ENCODE measurements around the gene RHOA. TPM values are rescaled to one million over a fixed set of nuclear protein-coding genes. Genes with fewer than 3 reads are reported as not detected.
"Not testable (repeated sequence)": the region's sequence is repeated elsewhere in the genome, so short reads cannot be mapped to it uniquely, and the experiment has no call there.

Gene RHOA
- total RNA-seq, 2 experiments from 2014 or later: 438 to 449 TPM

- ChIA-PET CTCF (interaction anchor here (1.0 to 1.3 kb wide), 2 partner anchors 38 to 72 kb away, joined by 3 to 7 read pairs; partner anchors contain the start of gene USP4), POLR2A (interaction anchor here (0.7 to 3.3 kb wide), 15 partner anchors 8 to 404 kb away, joined by 3 to 19 read pairs (median 5); partner anchors contain the start of genes DAG1, NICN1, QRICH1 and USP4)
- peak overlapping the region; percentile 78 for H3K27ac Mint-ChIP-seq
- H3K4me3 Mint-ChIP-seq: peak overlapping the region; percentile 97
- intact Hi-C loops (cut with DNase I, micrococcal nuclease): loop anchor here (5.0 kb wide), 4 partner anchors 54 to 881 kb away; partner anchors contain the start of genes ARIH2 (in 1 of the 2), GPX1 (in 1 of the 2), IFRD2 (in 1 of the 2) and WDR6 (in 1 of the 2)
- peaks cover 62% of the 10 kb centered on the region for H3K4me1 Mint-ChIP-seq
- no peaks in the 10 kb centered on the region for H3K27me3 Mint-ChIP-seq
- DNase-seq: peak; percentile 74
- no peaks in the 10 kb centered on the region for H3K9me3 Mint-ChIP-seq (ENCODE audit: low read depth)
- peaks cover 46% of the 10 kb centered on the region for H3K36me3 Mint-ChIP-seq (ENCODE audit: low read depth)
- ATAC-seq: peak; percentile 8
Measured at GRCh38 chr3:49411535-49411967, 225 bp downstream of the RHOA start.

- H3K9me3 Mint-ChIP-seq (ENCODE audit: low read depth): no peaks in the 10 kb centered on the region
- ChIA-PET CTCF (interaction anchor here (1.3 kb wide), 1 partner anchor 71 kb away, joined by 7 read pairs; the partner anchor contains the start of gene USP4), POLR2A (interaction anchor here (2.8 to 3.3 kb wide), 2 partner anchors 71 to 317 kb away, joined by 17 to 19 read pairs; partner anchors contain the start of genes QRICH1 and USP4)
- no peaks in the 10 kb centered on the region for H3K27me3 Mint-ChIP-seq
- DNase-seq: no peak
- H3K4me1 Mint-ChIP-seq: peaks cover 62% of the 10 kb centered on the region
- intact Hi-C loops (cut with DNase I, micrococcal nuclease): loop anchor here (5.0 kb wide), 4 partner anchors 54 to 881 kb away; partner anchors contain the start of genes ARIH2 (in 1 of the 2), GPX1 (in 1 of the 2), IFRD2 (in 1 of the 2) and WDR6 (in 1 of the 2)
- peak overlapping the region; percentile 97 for H3K4me3 Mint-ChIP-seq
- peak overlapping the region; percentile 96 for H3K27ac Mint-ChIP-seq
- peaks cover 43% of the 10 kb centered on the region for H3K36me3 Mint-ChIP-seq (ENCODE audit: low read depth)
- no peak for ATAC-seq
Measured at GRCh38 chr3:49410846-49411534, 786 bp downstream of the RHOA start.

GRCh38 chr3:49410066-49410845, 1.5 kb downstream of the RHOA start:
- no peaks in the 10 kb centered on the region for H3K27me3 Mint-ChIP-seq
- H3K4me3 Mint-ChIP-seq: peak overlapping the region; percentile 97
- peaks cover 44% of the 10 kb centered on the region for H3K36me3 Mint-ChIP-seq (ENCODE audit: low read depth)
- POLR2A ChIA-PET: interaction anchor here (2.8 kb wide), 1 partner anchor 70 kb away, joined by 17 read pairs; the partner anchor contains the start of gene USP4
- CTCF ChIA-PET: interaction anchor here (0.6 to 2.7 kb wide), 3 partner anchors 39 to 849 kb away, joined by 3 to 12 read pairs (median 4); partner anchors contain the start of gene USP4
- no peak for DNase-seq
- H3K9me3 Mint-ChIP-seq (ENCODE audit: low read depth): no peaks in the 10 kb centered on the region
- intact Hi-C loops (cut with DNase I, micrococcal nuclease): loop anchor here (5.0 kb wide), 4 partner anchors 53 to 882 kb away; partner anchors contain the start of genes ARIH2 (in 1 of the 2), GPX1 (in 1 of the 2), IFRD2 (in 1 of the 2) and WDR6 (in 1 of the 2)
- ATAC-seq: no peak
- peaks cover 63% of the 10 kb centered on the region for H3K4me1 Mint-ChIP-seq
- peak overlapping the region; percentile 96 for H3K27ac Mint-ChIP-seq

GRCh38 chr3:49406571-49407565, 4.9 kb downstream of the RHOA start:
- no peaks in the 10 kb centered on the region for H3K27me3 Mint-ChIP-seq
- no peak for ATAC-seq
- no peak for DNase-seq
- H3K36me3 Mint-ChIP-seq (ENCODE audit: low read depth): peaks cover 42% of the 10 kb centered on the region
- peak overlapping the region; percentile 30 for H3K27ac Mint-ChIP-seq
- intact Hi-C loops (cut with DNase I, micrococcal nuclease): no loop called here
- peaks cover 50% of the 10 kb centered on the region for H3K4me1 Mint-ChIP-seq
- ChIA-PET POLR2A (interaction anchor here (0.6 kb wide), 1 partner anchor 9 kb away, joined by 8 read pairs; no protein-coding TSS in a partner anchor), CTCF (interaction anchor here (0.8 to 1.6 kb wide), 5 partner anchors 10 to 67 kb away, joined by 3 to 5 read pairs (median 4); partner anchors contain the start of gene USP4)
- H3K4me3 Mint-ChIP-seq: no peak overlapping the region
- H3K9me3 Mint-ChIP-seq (ENCODE audit: low read depth): no peaks in the 10 kb centered on the region

GRCh38 chr3:49405570-49405969, 6.2 kb downstream of the RHOA start:
- DNase-seq; ATAC-seq; H3K27me3 Mint-ChIP-seq; H3K9me3 Mint-ChIP-seq (ENCODE audit: low read depth); H3K4me3 Mint-ChIP-seq; intact Hi-C loops (cut with DNase I, micrococcal nuclease): not testable (repeated sequence)
- Mint-ChIP-seq H3K36me3 (ENCODE audit: low read depth) (peaks cover 46% of the 10 kb centered on the region), H3K27ac (peak overlapping the region; percentile 70), H3K4me1 (peaks cover 60% of the 10 kb centered on the region)
- ChIA-PET POLR2A (interaction anchor here (0.6 to 0.8 kb wide), 3 partner anchors 8 to 104 kb away, joined by 3 to 6 read pairs (median 3); no protein-coding TSS in a partner anchor), CTCF (interaction anchor here (0.8 to 1.6 kb wide), 3 partner anchors 19 to 65 kb away, joined by 3 to 5 read pairs (median 4); partner anchors contain the start of gene USP4)

DNA sequence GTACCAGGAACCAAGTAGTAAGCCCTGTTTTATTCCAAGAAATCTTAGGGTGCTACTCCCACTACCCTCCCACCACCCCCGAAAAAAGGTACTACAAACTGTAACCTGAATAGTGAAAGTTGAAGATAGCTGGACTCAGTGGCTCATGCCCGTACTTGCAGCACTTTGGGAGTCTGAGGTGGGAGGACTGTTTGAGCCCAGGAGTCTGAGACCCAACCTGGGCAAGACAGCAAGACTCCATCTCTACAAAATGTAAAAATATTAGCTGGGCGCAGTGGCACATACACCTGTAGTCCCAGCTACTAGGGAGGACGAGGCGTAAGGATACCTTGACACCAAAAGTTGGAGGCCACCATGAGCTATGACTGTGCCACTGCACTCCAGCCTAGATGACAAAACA, 7.9 kb downstream of the RHOA start:
- Mint-ChIP-seq H3K9me3 (ENCODE audit: low read depth) (no peaks in the 10 kb centered on the region), H3K4me3 (no peak overlapping the region), H3K4me1 (peaks cover 63% of the 10 kb centered on the region), H3K27ac (no peak overlapping the region), H3K36me3 (ENCODE audit: low read depth) (peaks cover 43% of the 10 kb centered on the region), H3K27me3 (no peaks in the 10 kb centered on the region)
- DNase-seq (no peak), ATAC-seq (no peak)
- intact Hi-C loops (cut with DNase I, micrococcal nuclease): no loop called here
- ChIA-PET POLR2A (interaction anchor here (0.6 to 1.1 kb wide), 3 partner anchors 8 to 45 kb away, joined by 3 to 6 read pairs (median 4); partner anchors contain the start of genes RHOA and TCTA), CTCF (interaction anchor here (0.6 kb wide), 1 partner anchor 618 kb away, joined by 3 read pairs; no protein-coding TSS in a partner anchor)

GRCh38 chr3:49401766-49402165, 10.0 kb downstream of the RHOA start:
- Mint-ChIP-seq H3K4me3 (no peak overlapping the region), H3K27ac (peak overlapping the region; percentile 25), H3K9me3 (ENCODE audit: low read depth) (no peaks in the 10 kb centered on the region), H3K4me1 (peaks cover 58% of the 10 kb centered on the region), H3K36me3 (ENCODE audit: low read depth) (peaks cover 37% of the 10 kb centered on the region), H3K27me3 (no peaks in the 10 kb centered on the region)
- ChIA-PET POLR2A (interaction anchor here (1.2 kb wide), 1 partner anchor 10 kb away, joined by 7 read pairs; the partner anchor contains the start of gene RHOA), CTCF (no interaction called here)
- ATAC-seq (no peak), DNase-seq (no peak)
- intact Hi-C loops (cut with DNase I, micrococcal nuclease): no loop called here

- DNase-seq (no peak), ATAC-seq (peak; percentile 37)
- H3K36me3 Mint-ChIP-seq (ENCODE audit: low read depth): peaks cover 46% of the 10 kb centered on the region
- ChIA-PET CTCF (interaction anchor here (0.8 kb wide), 1 partner anchor 50 kb away, joined by 3 read pairs; no protein-coding TSS in a partner anchor), POLR2A (interaction anchor here (0.8 to 1.0 kb wide), 2 partner anchors 22 to 71 kb away, joined by 3 to 9 read pairs; partner anchors contain the start of gene DAG1)
- no peaks in the 10 kb centered on the region for H3K27me3 Mint-ChIP-seq
- no peak overlapping the region for H3K27ac Mint-ChIP-seq
- peaks cover 58% of the 10 kb centered on the region for H3K4me1 Mint-ChIP-seq
- intact Hi-C loops (cut with DNase I, micrococcal nuclease): no loop called here
- H3K4me3 Mint-ChIP-seq: no peak overlapping the region
- no peaks in the 10 kb centered on the region for H3K9me3 Mint-ChIP-seq (ENCODE audit: low read depth)
Measured at GRCh38 chr3:49399461-49399860, 12.3 kb downstream of the RHOA start.

GRCh38 chr3:49397470-49397869, 14.3 kb downstream of the RHOA start:
- Mint-ChIP-seq H3K36me3 (ENCODE audit: low read depth) (peaks cover 47% of the 10 kb centered on the region), H3K9me3 (ENCODE audit: low read depth) (no peaks in the 10 kb centered on the region), H3K27ac (no peak overlapping the region), H3K27me3 (no peaks in the 10 kb centered on the region), H3K4me3 (no peak overlapping the region), H3K4me1 (peaks cover 64% of the 10 kb centered on the region)
- ChIA-PET POLR2A (interaction anchor here (0.7 kb wide), 1 partner anchor 9 kb away, joined by 3 read pairs; no protein-coding TSS in a partner anchor), CTCF (no interaction called here)
- DNase-seq (no peak), ATAC-seq (peak; percentile 61)
- intact Hi-C loops (cut with DNase I, micrococcal nuclease): no loop called here
